COLO829 (cell line): ENCODE results near the gene ABLIM1.

Experiments
- DNase-seq: peaks from one replicate; pipeline ENCODE4 v3.0.0; 2012; ENCODE audit warnings: low spot score

Gene ABLIM1

GRCh38 chr10:114386452-114386851 lies 271.6 kb downstream of the ABLIM1 start:
- no peak for DNase-seq

GRCh38 chr10:114385557-114385956 lies 272.5 kb downstream of the ABLIM1 start:
- no peak for DNase-seq

DNA sequence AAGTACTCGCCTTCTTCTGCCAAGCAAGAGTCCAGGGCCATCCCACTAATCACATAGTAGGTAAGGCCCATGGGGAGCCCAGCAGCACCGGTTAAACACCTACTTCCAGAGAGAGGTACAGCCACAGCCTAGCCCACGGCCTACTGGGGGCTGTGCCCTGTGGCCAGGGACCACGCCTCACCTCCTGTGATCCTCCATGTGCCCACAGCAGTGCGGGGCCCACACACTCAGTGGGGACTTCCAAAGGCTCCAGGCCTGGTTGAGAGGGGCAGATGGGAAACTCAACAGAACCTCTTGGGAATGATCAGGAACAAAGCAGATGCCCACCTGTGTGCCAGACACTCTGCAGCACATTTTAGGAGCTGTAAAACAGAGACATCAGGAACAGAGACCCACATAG lies 273.5 kb downstream of the ABLIM1 start:
- DNase-seq = no peak

- DNase-seq = peak; percentile 86
Observed at GRCh38 chr10:114384181-114384580, 273.9 kb downstream of the ABLIM1 start.
